ENCODE results near the gene EXOSC10. TPM values are rescaled to one million over a fixed set of nuclear protein-coding genes. Genes with fewer than 3 reads are reported as not detected.

The EXOSC10 gene
- 62.1 TPM for polyA plus RNA-seq (2013, experiment 1 of 2)
- 63.3 TPM for polyA plus RNA-seq (2013, experiment 2 of 2)

GRCh38 chr1:11099310-11100148 lies at the start of gene EXOSC10:
Gene EXOSC10 (minus strand): TSS chr1:11099869. CDS start chr1:11099831, 38 bp downstream.
- peak within 1 kb of the TSS; percentile 91 for H3K27ac ChIP-seq (ENCODE audit: low read depth, low read length)
- peak within 1 kb of the TSS; percentile 97 for H3K4me3 ChIP-seq (ENCODE audit: low read length)
- H3K27me3 ChIP-seq (ENCODE audit: insufficient read depth, low read length) = no peaks in the 10 kb centered on the region
- H3K9ac ChIP-seq (ENCODE audit: low read depth, low read length) = peak within 1 kb of the TSS; percentile 99
- peaks cover 38% of the 10 kb centered on the region for H3K36me3 ChIP-seq (ENCODE audit: insufficient read depth, low read length)
- WGBS = 1% methylated on average over 78 of the region's 78 CpGs
- no peaks in the 10 kb centered on the region for H3K4me1 ChIP-seq (ENCODE audit: insufficient read depth, low read length)
- no peaks in the 10 kb centered on the region for H3K9me3 ChIP-seq (ENCODE audit: insufficient read depth, low read depth, low read length)

DNA sequence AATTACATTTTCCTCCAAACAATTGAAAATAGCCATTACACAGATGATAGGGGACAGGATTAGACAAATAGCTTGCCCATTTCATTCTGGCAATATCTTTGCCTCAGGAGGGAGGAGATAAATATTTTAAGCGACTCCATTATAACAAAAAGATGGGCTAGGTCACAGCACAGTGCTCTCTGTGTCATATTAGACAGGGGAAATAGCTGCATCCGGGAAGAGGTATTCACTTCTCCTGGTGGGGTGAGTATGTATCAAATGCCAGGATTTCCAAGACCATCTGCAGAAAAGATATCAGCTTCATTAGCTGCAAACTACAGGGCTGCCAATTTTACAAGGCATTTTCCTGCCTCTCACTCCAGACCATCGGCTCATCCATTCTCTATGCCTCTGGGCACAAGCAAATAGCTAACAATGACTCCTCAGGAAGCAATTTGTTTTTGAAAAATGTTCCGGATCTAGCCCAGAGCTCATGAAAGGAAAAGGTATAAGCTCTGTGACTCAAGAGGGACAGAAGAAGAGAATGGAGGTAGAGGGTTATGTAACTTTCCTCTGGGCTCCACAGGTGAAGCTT lies 47.6 kb upstream of the EXOSC10 start:
- no peaks in the 10 kb centered on the region for H3K27me3 ChIP-seq (ENCODE audit: insufficient read depth, low read length)
- H3K36me3 ChIP-seq (ENCODE audit: insufficient read depth, low read length) = peaks cover 69% of the 10 kb centered on the region
- H3K4me3 ChIP-seq (ENCODE audit: low read length) = no peak overlapping the region
- H3K27ac ChIP-seq (ENCODE audit: low read depth, low read length) = no peak overlapping the region
- WGBS = 79% methylated on average over 4 of the region's 4 CpGs
- peak overlapping the region; percentile 9; the same call in 1 of the 2 replicates for H3K9ac ChIP-seq (ENCODE audit: low read depth, low read length)
- H3K4me1 ChIP-seq (ENCODE audit: insufficient read depth, low read length) = peaks cover 7% of the 10 kb centered on the region; the same call in 1 of the 2 replicates
- H3K9me3 ChIP-seq (ENCODE audit: insufficient read depth, low read depth, low read length) = no peaks in the 10 kb centered on the region

DNA sequence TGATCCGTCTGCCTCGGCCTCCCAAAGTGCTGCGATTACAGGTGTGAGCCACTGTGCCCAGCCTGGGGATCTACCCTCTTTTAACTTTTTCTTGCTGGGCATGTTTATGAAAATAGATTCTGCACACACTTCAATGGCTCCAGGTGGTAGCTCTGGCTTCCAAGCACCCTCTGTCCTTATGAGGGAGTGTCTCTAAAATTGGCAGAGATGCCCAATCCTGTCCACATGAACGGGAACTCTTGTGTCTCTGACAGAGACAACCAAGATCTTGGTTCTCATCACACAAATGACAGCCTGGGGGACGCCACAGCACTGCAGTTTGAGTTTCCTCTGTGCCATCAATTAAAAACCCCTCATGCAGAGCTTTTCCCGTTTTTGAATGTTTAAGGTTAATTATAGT lies 46.1 kb upstream of the EXOSC10 start:
- Histone ChIP-seq H3K27me3 (ENCODE audit: insufficient read depth, low read length) (no peaks in the 10 kb centered on the region), H3K9ac (ENCODE audit: low read depth, low read length) (no peak overlapping the region), H3K4me1 (ENCODE audit: insufficient read depth, low read length) (0 out of 2 replicates have a peak, but pooled peaks cover 5% of the 10 kb centered on the region), H3K36me3 (ENCODE audit: insufficient read depth, low read length) (peaks cover 70% of the 10 kb centered on the region), H3K4me3 (ENCODE audit: low read length) (no peak overlapping the region), H3K9me3 (ENCODE audit: insufficient read depth, low read depth, low read length) (no peaks in the 10 kb centered on the region), H3K27ac (ENCODE audit: low read depth, low read length) (no peak overlapping the region)
- 92% methylated on average over 6 of the region's 6 CpGs for WGBS

- Histone ChIP-seq H3K27me3 (ENCODE audit: insufficient read depth, low read length) (no peaks in the 10 kb centered on the region), H3K4me1 (ENCODE audit: insufficient read depth, low read length) (0 out of 2 replicates have a peak, but pooled peaks cover 5% of the 10 kb centered on the region), H3K4me3 (ENCODE audit: low read length) (no peak overlapping the region), H3K9me3 (ENCODE audit: insufficient read depth, low read depth, low read length) (no peaks in the 10 kb centered on the region), H3K9ac (ENCODE audit: low read depth, low read length) (no peak overlapping the region), H3K27ac (ENCODE audit: low read depth, low read length) (no peak overlapping the region), H3K36me3 (ENCODE audit: insufficient read depth, low read length) (peaks cover 68% of the 10 kb centered on the region)
- WGBS = 92% methylated on average over 12 of the region's 12 CpGs
These were observed 45.0 kb upstream of the EXOSC10 start for GRCh38 chr1:11144570-11145256.

GRCh38 chr1:11143907-11144306 lies 44.2 kb upstream of the EXOSC10 start:
- H3K4me1 ChIP-seq (ENCODE audit: insufficient read depth, low read length) = 0 out of 2 replicates have a peak, but pooled peaks cover 5% of the 10 kb centered on the region
- no peak overlapping the region for H3K4me3 ChIP-seq (ENCODE audit: low read length)
- H3K27ac ChIP-seq (ENCODE audit: low read depth, low read length) = no peak overlapping the region
- H3K27me3 ChIP-seq (ENCODE audit: insufficient read depth, low read length) = no peaks in the 10 kb centered on the region
- H3K9ac ChIP-seq (ENCODE audit: low read depth, low read length) = no peak overlapping the region
- 91% methylated on average over 2 of the region's 2 CpGs for WGBS
- H3K36me3 ChIP-seq (ENCODE audit: insufficient read depth, low read length) = peaks cover 66% of the 10 kb centered on the region
- no peaks in the 10 kb centered on the region for H3K9me3 ChIP-seq (ENCODE audit: insufficient read depth, low read depth, low read length)

DNA sequence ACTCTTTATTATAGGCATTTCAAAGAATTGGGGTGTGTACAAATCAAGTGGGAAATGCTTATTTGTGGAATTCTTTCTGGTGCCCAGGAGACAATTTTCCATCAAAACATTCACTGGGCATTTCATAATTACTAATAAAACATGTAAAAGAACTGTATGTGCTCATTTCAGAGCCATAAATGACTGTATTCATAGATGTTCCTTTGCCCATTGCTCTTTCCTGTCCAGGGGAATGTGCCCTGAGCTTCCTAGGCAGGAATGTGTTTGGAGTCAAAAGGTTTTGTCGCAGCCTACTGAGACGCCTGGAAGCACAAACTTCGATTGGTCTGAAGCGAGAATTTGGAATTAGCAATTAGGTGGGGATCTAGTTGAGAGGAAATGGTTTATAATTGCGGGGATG lies 43.7 kb upstream of the EXOSC10 start:
- Histone ChIP-seq H3K4me3 (ENCODE audit: low read length) (no peak overlapping the region), H3K27me3 (ENCODE audit: insufficient read depth, low read length) (no peaks in the 10 kb centered on the region), H3K4me1 (ENCODE audit: insufficient read depth, low read length) (0 out of 2 replicates have a peak, but pooled peaks cover 5% of the 10 kb centered on the region), H3K9ac (ENCODE audit: low read depth, low read length) (no peak overlapping the region), H3K36me3 (ENCODE audit: insufficient read depth, low read length) (peaks cover 69% of the 10 kb centered on the region), H3K27ac (ENCODE audit: low read depth, low read length) (no peak overlapping the region), H3K9me3 (ENCODE audit: insufficient read depth, low read depth, low read length) (no peaks in the 10 kb centered on the region)
- 93% methylated on average over 5 of the region's 5 CpGs for WGBS

DNA sequence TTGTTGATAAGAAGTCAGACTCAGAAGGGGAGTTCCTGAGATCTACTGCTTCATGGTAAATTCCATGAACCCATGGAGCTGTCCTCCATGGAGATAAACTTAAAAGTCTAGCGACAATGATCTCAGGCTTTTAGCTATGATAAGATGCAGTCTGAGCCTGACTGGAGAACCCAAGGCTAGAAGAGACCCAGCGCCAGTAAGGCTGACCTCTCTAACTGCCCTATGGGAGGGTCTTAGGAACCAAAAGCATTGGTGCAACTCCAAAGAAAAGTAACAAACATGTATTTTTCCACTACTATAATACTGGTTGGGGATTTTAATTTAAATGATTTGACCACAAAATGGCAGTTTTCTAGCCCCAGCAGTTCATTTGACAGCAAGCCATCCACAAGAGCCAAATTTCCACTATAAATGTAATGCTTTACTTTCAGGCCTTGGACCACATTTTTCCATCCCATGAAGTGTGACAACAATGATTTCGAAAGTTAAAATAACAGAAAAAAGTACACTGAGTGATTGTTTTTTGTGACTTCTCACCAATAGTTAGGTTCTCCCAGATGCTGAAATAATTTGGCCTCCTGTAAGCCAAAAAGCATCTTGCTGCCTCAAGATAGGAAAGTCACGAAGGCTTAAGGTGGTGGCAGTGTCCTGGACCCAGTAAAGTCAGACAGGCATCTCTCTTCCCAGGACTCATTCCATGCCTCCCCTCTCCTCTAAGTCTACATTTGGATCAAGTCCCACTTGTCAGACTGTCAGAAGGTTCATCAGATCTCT lies 43.1 kb upstream of the EXOSC10 start:
- WGBS = 93% methylated on average over 4 of the region's 4 CpGs

GRCh38 chr1:11138952-11139351 lies 39.3 kb upstream of the EXOSC10 start:
- Histone ChIP-seq H3K9ac (ENCODE audit: low read depth, low read length) (no peak overlapping the region), H3K4me1 (ENCODE audit: insufficient read depth, low read length) (no peaks in the 10 kb centered on the region), H3K27me3 (ENCODE audit: insufficient read depth, low read length) (no peaks in the 10 kb centered on the region), H3K4me3 (ENCODE audit: low read length) (no peak overlapping the region), H3K9me3 (ENCODE audit: insufficient read depth, low read depth, low read length) (no peaks in the 10 kb centered on the region), H3K27ac (ENCODE audit: low read depth, low read length) (no peak overlapping the region), H3K36me3 (ENCODE audit: insufficient read depth, low read length) (peaks cover 58% of the 10 kb centered on the region)
- WGBS = 95% methylated on average over 3 of the region's 3 CpGs

More for the DNA sequence above, 43.1 kb upstream of the EXOSC10 start:
- Histone ChIP-seq H3K9me3 (ENCODE audit: insufficient read depth, low read depth, low read length) (no peaks in the 10 kb centered on the region), H3K27me3 (ENCODE audit: insufficient read depth, low read length) (no peaks in the 10 kb centered on the region), H3K4me1 (ENCODE audit: insufficient read depth, low read length) (0 out of 2 replicates have a peak, but pooled peaks cover 5% of the 10 kb centered on the region), H3K27ac (ENCODE audit: low read depth, low read length) (no peak overlapping the region), H3K36me3 (ENCODE audit: insufficient read depth, low read length) (peaks cover 69% of the 10 kb centered on the region), H3K4me3 (ENCODE audit: low read length) (no peak overlapping the region), H3K9ac (ENCODE audit: low read depth, low read length) (no peak overlapping the region)

DNA sequence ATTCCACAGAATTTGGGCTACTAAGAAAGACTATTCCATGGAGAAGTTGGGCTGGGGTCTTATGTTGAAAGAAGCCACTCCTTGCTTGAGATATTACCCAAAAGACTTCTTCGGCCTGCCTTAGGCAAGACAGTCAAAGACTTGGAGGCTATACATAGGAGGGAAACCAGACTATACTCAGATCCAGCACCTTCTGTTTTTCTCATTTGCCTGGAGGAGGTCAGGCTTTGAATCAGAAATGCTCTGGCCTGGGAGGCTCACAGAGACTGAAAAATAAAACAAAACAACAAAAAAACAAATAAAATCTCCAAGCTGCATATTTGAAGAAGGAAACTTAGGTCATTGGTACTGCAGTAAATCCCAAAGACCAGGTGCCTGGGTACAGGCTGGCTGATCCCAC lies 38.4 kb upstream of the EXOSC10 start:
- H3K4me3 ChIP-seq (ENCODE audit: low read length) = no peak overlapping the region
- WGBS = 100% methylated on average over 1 of the region's 1 CpG
- no peak overlapping the region for H3K27ac ChIP-seq (ENCODE audit: low read depth, low read length)
- no peaks in the 10 kb centered on the region for H3K4me1 ChIP-seq (ENCODE audit: insufficient read depth, low read length)
- no peaks in the 10 kb centered on the region for H3K27me3 ChIP-seq (ENCODE audit: insufficient read depth, low read length)
- H3K9me3 ChIP-seq (ENCODE audit: insufficient read depth, low read depth, low read length) = no peaks in the 10 kb centered on the region
- no peak overlapping the region for H3K9ac ChIP-seq (ENCODE audit: low read depth, low read length)
- peaks cover 58% of the 10 kb centered on the region for H3K36me3 ChIP-seq (ENCODE audit: insufficient read depth, low read length)

DNA sequence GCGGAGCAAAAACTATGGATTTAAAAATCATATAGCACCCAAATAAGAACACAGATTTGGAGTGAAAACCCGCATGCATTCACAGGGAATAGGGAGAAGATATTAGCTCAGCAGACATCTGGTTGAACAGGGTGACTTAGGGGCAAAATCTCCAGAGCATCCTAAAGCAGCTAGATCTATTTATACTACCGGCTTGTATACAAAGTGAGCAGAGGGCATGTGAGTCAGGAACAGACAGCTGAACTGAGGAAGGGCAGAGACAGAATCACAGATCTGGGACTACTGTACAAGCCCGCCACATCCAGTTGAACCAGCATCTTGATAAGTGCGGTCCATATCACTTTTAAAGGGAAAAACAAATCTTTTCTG lies 35.2 kb upstream of the EXOSC10 start:
- H3K27ac ChIP-seq (ENCODE audit: low read depth, low read length) = no peak overlapping the region
- no peaks in the 10 kb centered on the region for H3K9me3 ChIP-seq (ENCODE audit: insufficient read depth, low read depth, low read length)
- WGBS = 95% methylated on average over 4 of the region's 5 CpGs
- peaks cover 81% of the 10 kb centered on the region for H3K36me3 ChIP-seq (ENCODE audit: insufficient read depth, low read length)
- no peak overlapping the region for H3K9ac ChIP-seq (ENCODE audit: low read depth, low read length)
- no peak overlapping the region for H3K4me3 ChIP-seq (ENCODE audit: low read length)
- H3K27me3 ChIP-seq (ENCODE audit: insufficient read depth, low read length) = no peaks in the 10 kb centered on the region
- H3K4me1 ChIP-seq (ENCODE audit: insufficient read depth, low read length) = no peaks in the 10 kb centered on the region
